ENCODE measurements around the gene MXD3.

MXD3 gene

DNA sequence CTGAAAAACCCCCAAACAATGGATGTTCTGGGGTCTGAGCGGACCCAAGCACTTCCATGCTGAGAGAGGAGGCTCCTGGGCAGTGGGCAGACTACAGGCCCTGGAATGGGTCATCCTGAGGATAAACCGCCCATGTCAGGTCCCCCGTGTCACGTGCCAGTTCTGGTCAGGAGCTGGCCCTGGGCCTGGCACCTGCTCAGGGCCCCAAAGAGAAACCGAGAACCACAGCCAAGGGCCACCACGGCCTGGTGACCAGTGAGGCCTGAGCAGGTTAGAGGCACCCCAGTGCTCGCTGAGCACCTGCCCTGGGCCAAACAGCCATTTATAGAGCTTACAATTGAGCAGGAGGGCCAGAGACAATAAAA lies 24.0 kb upstream of the MXD3 start:
- no peak overlapping the region for H3K4me3 ChIP-seq (ENCODE audit: low read depth, low read length)
- TF ChIP-seq, protein P1, sequence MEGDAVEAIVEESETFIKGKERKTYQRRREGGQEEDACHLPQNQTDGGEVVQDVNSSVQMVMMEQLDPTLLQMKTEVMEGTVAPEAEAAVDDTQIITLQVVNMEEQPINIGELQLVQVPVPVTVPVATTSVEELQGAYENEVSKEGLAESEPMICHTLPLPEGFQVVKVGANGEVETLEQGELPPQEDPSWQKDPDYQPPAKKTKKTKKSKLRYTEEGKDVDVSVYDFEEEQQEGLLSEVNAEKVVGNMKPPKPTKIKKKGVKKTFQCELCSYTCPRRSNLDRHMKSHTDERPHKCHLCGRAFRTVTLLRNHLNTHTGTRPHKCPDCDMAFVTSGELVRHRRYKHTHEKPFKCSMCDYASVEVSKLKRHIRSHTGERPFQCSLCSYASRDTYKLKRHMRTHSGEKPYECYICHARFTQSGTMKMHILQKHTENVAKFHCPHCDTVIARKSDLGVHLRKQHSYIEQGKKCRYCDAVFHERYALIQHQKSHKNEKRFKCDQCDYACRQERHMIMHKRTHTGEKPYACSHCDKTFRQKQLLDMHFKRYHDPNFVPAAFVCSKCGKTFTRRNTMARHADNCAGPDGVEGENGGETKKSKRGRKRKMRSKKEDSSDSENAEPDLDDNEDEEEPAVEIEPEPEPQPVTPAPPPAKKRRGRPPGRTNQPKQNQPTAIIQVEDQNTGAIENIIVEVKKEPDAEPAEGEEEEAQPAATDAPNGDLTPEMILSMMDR (IDR thresholded peaks at IDR 0.05; ENCODE audit: borderline replicate concordance, insufficient read depth, low read depth, low read length) = no peak

DNA sequence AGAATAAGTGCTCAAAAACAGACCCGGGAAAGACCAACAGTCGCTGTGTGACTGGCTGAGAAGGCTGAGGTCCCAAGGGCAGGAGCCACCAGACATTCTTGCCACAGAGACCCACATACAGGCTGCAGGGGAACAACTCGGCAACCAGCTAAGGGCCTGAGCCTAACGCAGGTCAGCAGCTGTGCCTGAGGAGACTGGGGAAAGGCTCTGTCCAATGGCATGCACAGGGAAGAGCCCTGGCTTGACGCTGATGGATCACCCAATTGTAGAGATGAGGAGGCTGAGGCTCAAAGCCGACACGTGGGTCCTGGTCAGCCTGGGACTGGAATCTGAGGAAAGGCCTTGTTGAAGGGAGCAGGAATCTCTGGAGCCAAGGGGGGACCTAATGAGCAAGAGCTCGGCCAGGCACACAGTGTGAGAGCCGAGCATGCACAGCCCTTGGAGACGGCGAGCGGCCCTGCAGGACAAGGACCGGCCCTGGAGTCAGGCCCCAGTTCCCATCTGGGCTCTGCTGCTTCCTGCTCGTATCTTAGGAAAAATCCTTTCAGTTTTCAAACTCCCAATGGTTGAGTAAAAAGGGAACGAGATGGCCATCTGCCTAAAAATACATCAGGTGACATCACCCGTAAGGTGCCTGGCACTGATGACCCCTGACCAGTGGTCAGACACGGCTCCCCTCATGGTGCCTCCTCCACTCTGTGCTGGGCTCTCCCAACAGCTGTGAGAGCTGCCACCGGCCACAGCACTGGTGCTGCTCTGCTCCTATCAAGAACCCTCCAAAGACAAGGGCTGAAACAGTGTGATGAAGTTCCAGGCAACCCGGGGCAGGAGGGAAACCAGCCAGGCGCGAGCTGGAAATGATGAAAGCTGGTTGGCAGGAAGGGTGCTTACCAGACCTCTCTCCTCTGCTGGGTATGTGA lies 23.3 kb upstream of the MXD3 start:
- no peak overlapping the region for H3K4me3 ChIP-seq (ENCODE audit: low read depth, low read length)
- TF ChIP-seq, protein P1 (IDR thresholded peaks at IDR 0.05; ENCODE audit: borderline replicate concordance, insufficient read depth, low read depth, low read length) = no peak

DNA sequence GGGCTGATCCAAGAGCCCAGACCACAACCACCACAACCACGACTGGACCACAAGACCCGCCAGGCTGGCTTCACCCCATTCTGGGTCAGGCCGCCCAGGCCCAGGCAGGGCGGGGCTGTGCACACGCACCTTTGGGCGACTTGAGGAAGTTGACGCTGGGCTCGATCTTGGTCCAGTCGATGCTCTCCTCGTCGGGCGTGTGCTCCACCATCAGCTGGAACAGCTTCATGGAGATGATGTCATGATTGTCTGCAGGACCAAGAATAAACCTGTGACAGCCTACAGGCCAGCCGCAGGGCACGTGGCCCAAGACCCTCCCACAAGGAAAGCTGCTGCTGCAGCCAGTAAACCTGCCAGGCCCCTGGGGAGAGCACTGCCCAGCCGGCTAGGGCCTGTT lies 22.5 kb upstream of the MXD3 start:
- TF ChIP-seq, protein P1 (IDR thresholded peaks at IDR 0.05; ENCODE audit: borderline replicate concordance, insufficient read depth, low read depth, low read length) = no peak

DNA sequence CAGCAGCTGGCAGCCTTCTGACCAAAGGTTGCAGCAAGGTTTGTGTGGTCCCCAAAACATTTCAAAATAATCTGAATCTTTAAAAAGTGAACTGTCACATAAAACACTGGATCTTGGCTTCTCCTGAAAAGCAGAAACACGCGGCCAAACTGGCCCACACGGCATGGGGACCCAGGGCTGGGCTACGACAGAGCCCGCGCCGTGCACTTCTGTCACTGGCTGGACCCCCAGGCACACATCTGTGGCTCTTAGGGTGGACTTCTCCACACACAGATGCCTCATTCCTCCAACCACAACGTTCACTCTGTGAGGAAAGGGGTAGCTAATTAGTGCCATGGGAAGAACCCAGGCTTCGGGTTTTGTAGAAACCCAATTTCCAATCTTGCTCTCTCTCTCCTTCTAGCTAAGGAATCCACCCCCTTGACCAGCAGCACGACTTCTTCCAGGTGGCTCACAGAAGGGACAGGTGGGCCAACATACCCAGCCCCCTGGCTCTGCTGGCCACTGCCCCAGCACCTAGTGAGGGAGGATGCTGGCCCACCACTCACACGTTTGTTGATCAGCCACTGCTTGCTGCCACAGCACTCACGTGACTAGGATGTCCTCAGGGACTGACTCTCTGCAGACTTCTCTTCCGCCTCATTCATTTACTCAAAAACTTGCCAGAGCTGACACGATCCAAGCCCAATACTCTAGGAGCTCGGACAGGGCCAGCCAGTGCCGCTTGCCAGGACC lies 21.9 kb upstream of the MXD3 start:
- no peak overlapping the region for H3K4me3 ChIP-seq (ENCODE audit: low read depth, low read length)
- TF ChIP-seq, protein P1 (IDR thresholded peaks at IDR 0.05; ENCODE audit: borderline replicate concordance, insufficient read depth, low read depth, low read length) = no peak

More for the DNA sequence above, 22.5 kb upstream of the MXD3 start:
- H3K4me3 ChIP-seq (ENCODE audit: low read depth, low read length) = no peak overlapping the region

DNA sequence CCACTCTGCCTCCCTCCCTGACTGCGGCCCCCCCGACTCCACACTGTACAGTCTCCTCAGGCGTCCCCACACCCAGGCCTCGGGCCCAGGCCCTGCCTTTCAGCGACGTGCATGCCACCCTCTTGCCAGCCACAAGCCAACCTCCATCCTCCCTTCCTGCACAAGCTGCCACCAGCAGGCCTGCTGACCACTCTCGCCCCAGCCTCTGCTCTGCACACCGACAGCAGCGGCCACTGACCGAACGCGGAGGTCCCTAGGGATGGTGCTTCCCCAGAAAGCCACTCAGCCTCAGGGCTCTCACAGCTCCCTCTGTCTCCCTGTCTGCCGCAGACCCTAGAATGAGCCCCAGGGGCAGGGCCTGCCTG lies 21.2 kb upstream of the MXD3 start:
- H3K4me3 ChIP-seq (ENCODE audit: low read depth, low read length) = no peak overlapping the region
- TF ChIP-seq, protein P1 (IDR thresholded peaks at IDR 0.05; ENCODE audit: borderline replicate concordance, insufficient read depth, low read depth, low read length) = no peak

DNA sequence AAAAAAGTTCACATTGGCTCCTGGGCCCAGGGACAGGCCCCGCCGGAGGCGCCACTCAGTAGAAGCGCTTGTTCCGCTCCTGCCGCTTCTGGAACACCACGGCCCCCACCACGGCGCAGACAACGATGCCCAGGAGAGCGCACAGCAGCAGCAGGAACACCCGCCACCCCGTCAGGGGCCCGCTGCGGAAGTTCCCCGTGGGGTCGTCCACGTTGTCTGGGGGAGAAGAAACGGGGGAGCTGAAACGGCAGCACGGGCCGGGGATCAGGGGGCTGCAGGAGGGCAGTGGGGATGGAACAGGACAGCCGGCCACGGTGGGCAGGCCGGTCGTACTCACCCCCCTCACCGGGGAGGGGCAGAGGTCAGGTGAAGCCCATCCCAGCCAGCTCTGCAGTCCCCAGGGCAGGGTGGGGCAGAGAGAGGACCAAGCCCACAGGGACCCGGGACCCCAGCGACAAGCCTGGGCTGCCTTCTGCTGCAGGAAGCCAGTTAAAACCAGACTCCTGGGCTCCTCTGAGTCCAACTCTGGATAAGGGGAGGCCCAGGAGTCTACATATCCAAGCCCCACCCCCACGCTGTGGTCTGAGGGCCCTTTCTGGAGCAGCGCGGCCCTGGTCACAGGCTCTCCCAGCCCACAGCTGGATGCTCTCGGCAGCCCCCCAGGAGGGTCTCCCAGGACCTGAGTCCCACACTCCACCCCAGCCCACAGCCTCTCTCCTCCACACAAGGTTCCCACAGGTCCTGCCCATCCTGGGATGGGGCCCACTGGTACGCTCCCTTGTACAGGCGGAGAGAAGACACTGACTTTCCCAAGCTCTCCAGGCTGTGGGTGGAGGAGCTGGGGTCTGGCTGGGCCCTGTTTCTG lies 20.6 kb upstream of the MXD3 start:
- TF ChIP-seq, protein P1 (IDR thresholded peaks at IDR 0.05; ENCODE audit: borderline replicate concordance, insufficient read depth, low read depth, low read length) = no peak
- no peak overlapping the region for H3K4me3 ChIP-seq (ENCODE audit: low read depth, low read length)

All from GM12875 (cell line).